EH (cell line): Measurements from ENCODE around the gene AGPAT4.

ENCODE experiments used
- DNase-seq: peaks from one replicate; pipeline ENCODE4 v3.0.0-alpha.2; 2015; ENCODE audit warnings: low read depth

AGPAT4 gene

DNA sequence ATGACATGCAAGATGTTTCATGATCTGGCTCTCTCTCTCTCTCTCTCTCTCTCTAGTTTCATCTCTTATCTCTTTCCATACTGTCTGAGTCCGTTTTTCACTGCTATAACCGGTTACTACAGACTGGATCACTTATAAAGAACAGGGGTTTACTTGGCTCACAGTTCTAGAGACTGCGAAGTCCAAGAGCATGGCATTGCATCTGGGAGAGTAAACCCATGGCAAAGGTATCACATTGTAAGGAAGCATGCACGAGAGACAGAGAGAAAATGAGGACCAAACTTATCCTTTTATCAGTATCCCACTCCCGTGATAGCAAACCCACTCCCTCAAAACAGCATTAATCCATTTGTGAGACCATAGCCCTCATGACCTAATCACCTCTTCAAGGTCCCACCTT lies 7.2 kb upstream of the AGPAT4 start:
- DNase-seq, result no peak

- no peak for DNase-seq
Observed at GRCh38 chr6:161279677-161280415, 6.0 kb upstream of the AGPAT4 start.

- no peak for DNase-seq
Observed at GRCh38 chr6:161276605-161277155, 2.8 kb upstream of the AGPAT4 start.

- DNase-seq, result no peak
Observed at GRCh38 chr6:161274898-161275297, 1.0 kb upstream of the AGPAT4 start.

GRCh38 chr6:161274488-161274858 lies 612 bp upstream of the AGPAT4 start:
- DNase-seq, result no peak

DNA sequence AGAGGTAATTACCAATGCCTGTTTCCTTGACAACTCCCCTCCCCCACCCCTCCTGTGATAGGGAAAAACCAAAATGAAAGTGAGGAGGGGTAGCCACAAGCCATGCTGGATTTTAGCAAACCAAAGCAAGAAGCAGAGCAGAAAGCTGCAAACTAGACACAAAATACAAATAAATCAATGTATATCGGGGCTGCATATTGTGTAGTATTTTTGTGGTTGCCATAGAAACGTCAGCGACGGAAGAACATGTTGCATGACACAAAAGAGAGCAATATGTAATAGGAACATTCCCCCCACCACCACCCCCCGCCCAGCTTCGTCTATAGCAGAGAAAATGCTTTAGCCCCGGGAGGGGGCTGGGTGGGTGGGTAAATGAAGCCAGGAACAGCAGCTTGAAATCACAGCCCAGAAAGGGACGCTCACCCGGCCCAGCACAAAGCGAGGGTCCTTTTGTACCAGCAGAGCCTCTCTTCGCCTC lies 548 bp downstream of the AGPAT4 start:
- DNase-seq, result peak; percentile 36

DNA sequence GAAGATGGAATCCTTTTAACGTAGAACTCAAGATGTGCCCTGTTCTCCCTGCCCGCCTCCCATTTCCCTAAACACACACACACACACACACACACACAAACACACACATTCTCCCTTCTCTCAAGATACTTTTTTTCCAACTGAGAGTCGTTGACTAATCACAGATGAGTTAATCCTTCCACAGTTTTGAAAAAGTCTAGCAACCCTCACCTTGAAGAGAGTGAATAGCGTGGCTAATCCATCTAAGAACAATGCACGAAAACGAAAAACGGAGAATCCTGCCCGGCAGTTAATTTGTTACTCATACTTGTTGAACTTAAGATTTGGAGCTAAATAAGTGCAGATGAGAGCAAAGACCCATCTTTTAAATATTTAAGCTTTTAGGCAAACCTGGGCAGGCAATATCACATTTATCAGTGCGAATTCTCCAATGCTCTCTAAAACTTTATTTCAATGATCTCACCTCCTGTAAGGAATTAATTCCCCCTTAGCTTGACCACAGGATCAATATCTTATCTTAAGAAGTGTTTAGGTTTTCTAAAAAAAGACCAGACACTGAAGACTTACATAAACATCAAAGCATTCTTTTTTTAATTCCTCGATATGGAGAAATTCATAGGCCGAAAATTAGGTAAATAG lies 1.1 kb downstream of the AGPAT4 start:
- peak; percentile 21 for DNase-seq

GRCh38 chr6:161271343-161272030 lies 2.4 kb downstream of the AGPAT4 start:
- peak; percentile 37 for DNase-seq

DNA sequence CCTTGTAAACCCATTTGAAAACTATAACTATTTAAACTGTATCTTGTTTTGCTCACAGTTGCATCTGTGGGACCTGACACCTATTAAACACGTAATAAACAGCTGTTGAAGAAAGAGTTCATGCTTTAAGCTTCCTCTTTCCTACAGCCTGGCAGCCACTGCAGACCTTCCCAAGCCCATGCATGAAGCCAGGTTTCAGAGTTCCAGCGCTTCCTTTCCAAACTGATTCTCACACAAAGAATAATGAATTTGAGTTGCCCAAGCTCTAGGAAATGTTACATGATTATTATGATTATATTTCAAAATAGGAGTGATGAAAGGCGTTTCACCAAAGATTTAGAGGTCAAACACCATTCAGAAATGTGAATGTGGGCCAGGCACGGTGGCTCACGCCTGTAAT lies 3.7 kb downstream of the AGPAT4 start:
- no peak for DNase-seq

DNA sequence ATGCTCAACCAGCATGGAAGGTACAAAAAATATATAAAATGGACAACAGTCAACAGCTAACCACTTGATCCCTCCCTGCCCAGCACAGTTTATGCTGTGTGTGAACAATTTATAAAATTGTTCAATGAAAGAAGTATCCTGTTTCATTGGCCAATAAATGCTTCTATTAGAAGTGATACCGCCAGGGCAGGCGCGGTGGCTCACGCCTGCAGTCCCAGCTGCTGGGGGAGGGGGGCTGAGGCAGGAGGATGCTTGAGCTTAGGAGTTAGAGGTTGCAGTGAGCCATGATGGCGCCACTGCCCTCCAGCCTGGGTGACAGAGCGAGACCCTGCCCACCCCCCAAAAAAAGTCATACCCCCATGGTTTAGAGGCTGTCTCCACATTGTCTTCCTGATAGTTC lies 4.6 kb downstream of the AGPAT4 start:
- DNase-seq, result no peak

DNA sequence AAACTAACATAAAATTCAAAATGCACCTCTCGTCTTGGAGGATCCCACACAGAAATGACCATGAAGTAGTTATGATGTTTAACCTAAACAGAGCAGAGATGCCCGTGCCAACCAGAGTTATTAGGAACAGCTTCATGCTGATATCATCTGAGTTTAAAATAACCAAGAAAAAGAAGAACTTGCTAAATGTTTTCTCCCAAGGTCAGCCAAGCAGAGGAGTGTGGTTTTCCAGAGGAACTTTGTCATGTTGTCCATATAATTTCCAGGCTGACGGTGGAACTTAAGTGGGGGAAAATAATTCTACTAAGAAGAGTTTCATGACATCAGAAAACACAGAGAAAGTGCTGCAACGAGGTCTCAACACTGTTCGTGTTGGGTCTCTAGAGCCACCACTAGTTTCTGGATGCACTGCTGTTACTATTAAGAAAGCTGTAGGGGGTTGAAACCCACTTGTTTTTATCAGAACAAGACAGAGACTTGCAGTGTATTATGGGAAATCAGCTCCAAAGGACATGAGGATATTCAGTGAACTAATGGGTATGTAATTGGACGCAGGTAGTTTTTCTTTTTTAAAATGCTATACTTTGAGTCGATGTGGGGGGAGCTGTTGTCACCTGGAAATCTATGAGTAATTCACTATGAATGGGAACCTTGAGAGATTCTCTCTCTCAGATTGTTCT lies 5.2 kb downstream of the AGPAT4 start:
- no peak for DNase-seq

DNA sequence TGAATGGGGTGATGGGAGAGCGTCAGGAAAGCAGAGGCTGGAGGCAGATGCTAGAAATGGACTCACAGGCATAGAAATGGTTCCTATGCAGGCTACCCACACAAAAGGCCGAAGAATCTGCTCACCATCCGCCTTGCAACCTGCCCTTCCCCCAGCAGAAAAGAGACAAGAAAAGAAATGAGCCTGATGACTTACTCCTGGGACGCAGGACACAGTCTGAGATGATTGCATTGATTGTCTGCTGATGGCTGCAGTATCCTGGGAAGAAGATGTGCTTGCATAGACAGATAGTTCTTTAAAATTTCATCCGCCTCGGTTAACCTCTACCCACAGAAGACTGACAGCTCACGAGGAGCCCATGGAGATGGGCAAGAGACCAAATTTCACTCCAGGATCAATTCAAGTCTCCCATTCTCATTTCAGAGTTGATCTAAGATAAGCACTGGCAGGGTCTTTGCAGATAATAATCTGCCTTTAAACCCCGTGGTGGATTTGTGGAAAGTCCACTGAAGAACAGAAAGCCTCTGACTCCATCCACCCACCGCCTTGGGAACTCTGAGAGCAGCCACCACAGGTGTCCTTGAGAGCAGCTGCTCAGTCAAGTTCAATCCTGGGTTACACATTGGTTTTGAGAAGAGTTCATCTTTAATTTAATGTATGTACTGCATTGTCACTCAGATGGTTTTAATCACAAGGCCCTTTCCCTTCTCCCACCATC lies 7.2 kb downstream of the AGPAT4 start:
- DNase-seq, result no peak

- peak; percentile 3 for DNase-seq
Observed at GRCh38 chr6:161265975-161266374, 7.9 kb downstream of the AGPAT4 start.

DNA sequence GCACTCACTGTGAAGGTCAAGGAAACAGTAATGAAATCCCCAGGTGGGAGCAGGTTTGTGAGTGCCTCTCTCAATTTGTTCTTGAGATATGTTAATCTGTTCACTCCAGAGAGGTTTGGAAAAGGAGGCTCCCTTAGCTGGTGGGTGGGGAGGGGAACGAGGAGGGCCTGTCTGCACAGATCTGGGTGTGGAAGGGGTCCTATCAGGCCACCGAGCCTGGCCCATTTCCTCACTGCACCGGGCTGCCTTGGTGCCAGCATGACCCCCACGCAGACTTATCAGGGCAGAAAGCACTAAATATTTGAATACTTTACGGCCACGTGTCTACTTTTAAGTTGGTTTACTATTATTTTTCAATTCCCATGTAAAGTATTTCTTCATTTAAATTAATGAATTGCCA lies 8.3 kb downstream of the AGPAT4 start:
- DNase-seq, result no peak

DNA sequence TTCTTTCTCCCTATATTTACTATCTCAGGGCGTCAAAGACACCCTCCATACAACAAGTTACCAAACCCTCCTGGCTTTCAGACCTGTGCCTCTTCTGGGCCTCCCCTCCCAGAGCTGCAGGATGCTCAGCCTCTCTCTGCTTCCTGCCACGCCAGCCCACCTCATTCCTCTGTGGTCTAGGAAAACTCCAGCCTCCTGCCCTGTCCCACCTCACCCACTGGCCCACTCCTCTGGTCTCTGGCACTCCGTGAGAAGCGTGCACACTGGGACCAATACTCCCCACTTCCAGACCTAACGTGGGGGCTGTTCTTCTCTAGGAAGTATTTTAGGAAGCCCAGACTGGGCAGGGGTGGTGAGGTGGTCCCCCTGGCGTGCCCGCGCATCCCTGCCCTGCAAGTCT lies 9.7 kb downstream of the AGPAT4 start:
- DNase-seq, result no peak

- no peak for DNase-seq
Observed at GRCh38 chr6:161261816-161262215, 12.0 kb downstream of the AGPAT4 start.

DNA sequence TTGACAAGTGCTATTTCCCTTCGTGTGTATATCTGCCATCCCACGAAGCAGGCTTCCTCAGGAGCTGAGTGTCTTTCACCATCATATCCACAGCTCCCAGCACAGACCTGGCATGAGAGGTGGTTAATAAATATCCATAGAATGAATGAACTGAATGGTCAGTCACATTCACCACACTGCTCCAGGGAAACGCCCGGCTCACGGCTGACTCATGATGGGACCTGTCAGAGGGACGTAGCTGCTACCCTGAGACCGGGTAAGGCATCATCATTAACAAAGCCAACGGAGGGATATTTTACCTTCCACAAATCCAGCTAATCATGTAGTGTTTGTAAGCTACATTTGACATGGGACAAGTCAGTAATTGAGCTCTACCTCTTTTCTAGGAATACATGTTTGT lies 12.5 kb downstream of the AGPAT4 start:
- DNase-seq, result no peak

DNA sequence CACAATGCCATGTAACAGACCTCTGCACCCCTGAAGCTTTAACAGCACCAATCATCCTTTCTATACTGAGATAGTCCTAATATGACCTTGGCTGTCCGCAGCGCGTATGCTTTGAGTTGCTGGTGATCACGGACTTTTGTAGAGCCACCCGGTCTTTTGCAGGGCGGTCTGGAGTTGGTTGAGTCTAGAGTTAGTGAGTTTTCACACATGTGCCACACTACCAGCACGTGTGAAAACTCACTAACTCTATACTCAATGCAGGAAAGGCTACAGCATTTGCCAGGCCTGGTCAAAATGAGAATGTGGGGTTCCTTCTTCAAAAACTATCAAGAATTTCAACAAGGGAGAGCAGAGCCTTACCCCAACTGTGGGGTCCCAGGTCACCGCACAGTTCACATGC lies 14.6 kb downstream of the AGPAT4 start:
- no peak for DNase-seq

GRCh38 chr6:161257793-161258457 lies 15.9 kb downstream of the AGPAT4 start:
- peak; percentile 96 for DNase-seq

DNA sequence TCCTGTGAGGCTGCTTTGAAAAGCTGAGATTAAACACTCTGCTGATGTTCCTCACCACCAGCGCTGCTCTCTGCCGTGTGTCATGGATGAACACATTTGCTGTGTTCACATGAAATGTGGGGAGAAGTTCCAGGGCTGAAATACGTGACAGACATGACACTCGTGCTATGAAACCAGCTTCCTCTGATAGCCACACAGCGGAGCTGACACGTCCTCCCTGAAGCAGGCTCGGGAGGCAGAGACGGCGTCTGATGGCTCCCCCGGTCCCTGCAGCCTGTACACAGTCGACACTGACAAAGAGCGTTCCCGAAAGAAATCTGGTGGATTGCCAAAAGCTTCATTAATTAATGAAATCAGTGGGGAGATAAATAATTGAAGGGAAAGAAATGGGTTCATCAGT lies 17.5 kb downstream of the AGPAT4 start:
- DNase-seq, result no peak

DNA sequence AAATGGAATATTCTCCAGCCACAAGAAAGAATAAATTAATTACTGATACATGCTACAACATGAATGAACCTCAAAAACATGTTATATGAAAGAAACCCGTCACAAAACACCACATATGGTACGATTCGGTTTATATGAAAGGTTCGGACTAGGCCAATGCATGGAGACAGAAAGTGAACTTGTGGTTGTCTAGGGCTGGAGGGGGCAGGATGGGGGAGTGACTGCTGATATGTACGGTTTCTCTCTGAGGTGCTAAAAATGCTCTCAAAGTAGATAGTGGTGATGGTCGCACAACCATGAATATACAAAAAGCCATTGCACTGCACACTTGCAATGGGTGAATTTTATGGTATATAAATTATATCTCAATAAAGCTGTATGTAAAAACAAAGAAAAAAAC lies 18.3 kb downstream of the AGPAT4 start:
- no peak for DNase-seq
